ENCODE results near the gene MED15. TPM values are rescaled to one million over a fixed set of nuclear protein-coding genes. Genes with fewer than 3 reads are reported as not detected.
"Not testable (repeated sequence)": the region's sequence is repeated elsewhere in the genome, so short reads cannot be mapped to it uniquely, and the experiment has no call there.

The MED15 gene
- polyA plus RNA-seq, 4 donors: 38.6 to 49.3 (median 42.8) TPM

DNA sequence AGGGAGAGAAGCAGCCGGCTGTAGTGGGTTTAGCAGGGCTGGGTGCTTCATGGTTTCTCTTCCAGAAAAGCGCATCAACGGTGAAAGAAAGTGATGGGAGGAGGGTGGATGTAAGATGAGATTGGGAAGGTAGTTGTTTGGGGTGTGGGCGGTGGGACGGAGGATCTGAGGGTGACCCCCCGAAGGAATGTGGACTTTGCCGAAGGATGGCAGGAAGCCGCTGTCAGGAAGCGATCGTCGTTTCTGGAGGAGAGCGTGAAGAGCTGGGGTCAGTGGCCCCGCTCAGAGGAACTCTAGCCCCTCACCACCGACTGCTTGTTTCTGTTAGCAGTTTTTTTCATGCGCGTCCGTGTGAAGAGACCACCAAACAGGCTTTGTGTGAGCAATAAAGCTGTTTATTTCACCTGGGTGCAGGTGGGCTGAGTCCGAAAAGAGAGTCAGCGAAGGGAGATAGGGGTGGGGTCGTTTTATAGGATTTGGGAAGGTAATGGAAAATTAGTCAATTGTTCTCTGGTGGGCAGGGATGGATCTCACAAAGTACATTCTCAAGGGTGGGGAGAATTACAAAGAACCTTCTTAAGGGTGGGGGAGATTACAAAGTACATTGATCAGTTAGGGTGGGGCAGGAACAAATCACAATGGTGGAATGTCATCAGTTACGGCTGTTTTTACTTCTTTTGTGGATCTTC lies 801 bp downstream of the MED15 start:
- DNase-seq (ENCODE audit: low read depth in 4 of 4, low spot score in 3 of 4): not testable (repeated sequence)

DNA sequence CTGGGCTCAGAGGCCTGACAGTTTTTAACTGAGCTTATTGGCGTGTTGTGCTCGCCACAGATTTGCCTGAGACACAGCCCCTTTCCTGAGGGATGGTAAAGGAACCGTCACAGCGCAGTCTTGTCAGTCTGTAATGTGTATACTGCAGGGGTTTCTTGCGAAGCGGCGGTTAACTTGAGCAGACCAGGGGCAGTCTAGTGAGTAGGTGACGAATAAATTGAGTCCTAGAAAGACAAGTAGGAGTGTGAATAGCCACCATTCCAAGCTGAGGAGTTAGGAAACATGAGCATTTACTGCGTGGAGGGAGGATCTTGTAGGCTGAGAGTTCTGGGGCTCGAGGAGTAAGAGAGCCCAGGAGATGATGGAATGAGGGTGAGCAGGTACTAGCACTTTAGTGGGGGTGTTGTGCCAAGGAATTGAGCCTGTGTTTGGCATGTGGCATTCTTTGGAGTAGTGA lies 1.4 kb downstream of the MED15 start:
- DNase-seq (ENCODE audit: low read depth in 4 of 4, low spot score in 3 of 4): no peak

DNA sequence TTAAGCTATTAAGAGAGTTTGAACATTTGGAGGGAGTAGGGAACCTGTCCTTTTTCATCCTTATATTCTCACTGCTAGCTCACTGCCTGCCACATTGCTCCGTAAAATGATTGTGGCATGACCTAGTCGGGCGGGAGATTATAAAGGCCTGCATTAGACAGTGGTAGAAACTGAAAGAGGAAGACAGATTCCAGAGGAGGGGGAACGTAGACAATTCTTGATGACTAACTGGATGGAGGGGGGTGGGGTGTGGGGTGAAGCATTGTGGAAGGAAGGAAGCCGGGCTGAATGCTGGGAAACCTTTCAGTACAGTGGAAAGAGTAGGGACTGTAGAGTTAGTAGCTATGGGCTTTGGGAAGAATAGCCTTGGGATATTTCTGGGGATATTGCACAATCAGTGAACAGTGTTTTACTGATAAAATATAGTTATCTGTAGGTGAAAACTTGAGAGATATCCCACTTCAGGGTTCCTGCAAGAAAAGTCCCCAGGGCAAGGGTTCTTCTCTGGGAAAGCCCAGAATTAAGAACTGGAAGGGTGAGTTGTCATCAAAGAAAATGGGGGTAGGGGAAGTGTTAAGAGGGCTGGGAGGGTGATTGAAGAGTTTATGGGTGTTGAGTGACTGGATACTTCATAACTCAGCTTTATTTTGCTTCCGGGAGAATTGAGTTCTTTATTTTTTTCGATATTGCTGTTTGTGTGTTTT lies 2.1 kb downstream of the MED15 start:
- DNase-seq (ENCODE audit: low read depth in 4 of 4, low spot score in 3 of 4): peak in 1 of 4 donors; percentile 44

DNA sequence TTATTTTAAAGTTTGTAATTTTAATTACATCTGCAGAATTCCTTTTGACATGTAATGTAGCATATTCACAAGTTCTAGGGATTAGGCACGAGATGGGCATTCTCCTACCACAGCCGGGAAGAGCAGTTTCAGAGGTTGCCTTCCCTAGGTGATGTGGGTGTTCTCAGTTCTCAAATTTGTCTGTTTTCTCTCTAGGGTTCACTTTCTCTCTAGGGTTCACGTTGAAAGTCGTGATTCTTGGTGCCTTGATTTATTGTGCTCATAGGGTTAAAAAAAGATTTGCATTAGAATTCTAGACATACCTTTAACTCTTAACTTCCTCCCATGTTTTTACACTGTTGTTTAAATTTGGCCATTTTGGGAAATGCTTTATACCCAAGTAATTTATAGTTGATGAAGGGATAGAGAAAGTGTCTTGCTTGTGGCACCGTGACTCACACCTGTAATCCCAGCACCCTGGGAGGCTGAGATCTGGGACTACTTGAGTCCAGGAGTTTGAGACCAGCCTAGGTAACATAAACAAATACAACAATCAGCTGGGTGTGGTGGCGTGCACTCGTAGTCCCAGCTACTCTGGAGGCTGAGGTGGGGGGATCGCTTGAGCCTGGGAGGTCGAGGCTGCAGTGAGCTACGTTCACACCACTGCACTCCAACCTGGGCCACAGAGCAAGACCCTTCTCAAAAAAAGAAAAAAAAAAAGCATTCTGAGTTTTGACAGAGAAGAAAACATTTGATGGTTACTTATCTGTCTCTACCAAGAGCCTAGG lies 3.6 kb downstream of the MED15 start:
- DNase-seq (ENCODE audit: low read depth in 4 of 4, low spot score in 3 of 4): no peak

DNA sequence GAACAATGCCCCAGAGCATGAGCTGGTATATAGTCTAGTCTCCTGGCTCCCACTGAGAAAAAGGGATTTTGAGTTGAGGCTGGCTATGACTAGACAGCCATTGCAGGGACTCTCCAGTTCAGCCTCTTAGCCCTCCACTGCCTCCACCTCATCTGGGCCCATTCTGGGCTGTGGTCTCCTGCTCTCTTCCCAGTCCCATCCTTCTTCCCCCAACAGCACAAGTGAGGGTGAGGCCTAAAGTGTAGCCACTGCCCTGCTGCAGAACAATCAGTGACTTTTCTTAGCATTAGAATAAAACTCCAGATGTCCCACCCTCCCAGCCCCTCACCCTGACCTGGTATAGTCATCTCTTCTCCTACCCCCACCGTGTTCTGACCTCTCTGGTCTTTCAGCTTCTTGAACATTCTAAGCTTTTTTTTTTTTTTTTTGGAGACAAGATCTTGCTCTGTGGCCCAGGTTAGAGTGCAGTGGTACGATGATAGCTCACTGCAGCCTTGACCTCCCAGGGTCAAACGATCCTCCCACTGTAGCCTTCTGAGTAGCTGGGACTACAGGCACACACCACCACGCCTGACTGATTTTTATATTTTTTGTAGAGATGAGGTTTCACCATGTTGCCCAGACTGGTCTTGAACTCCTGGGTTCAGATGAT lies 4.3 kb downstream of the MED15 start:
- DNase-seq (ENCODE audit: low read depth in 4 of 4, low spot score in 3 of 4): no peak

DNA sequence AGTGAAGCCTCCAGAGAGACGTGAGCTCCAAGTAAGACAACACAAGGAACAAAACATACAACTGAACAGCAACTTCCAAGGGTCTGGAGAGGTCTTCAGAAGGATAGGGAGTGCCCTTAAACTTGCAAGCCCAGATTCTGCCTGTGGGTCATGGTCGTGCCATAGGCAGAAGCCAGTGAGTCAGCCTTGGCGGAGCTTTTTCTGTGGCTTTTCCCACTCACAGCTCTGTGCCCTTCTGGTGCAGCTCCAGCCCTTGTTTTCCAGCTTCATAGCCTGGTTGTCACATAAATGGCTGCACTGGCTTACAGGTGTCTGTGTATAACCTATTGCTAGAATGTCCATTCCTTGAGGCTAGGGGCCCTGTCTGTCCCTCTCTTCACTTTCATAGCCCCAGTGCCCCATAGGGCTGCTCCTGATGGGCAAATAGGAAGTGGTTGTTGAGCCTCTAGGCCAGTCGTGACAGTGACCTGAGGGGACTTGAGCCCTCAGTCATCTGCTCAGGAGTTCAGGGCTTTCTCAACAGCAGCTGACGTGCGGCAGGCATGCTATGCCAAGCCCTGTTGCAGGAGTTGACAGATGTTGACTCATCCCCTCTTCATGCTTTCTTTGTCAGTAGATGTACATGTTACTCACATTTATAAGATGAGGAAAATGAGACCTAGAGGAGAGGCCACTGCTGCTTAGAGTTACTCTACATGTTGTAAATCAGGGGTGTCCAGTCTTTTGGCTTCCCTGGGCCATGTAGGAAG lies 7.4 kb downstream of the MED15 start:
- no peak for DNase-seq (ENCODE audit: low read depth in 4 of 4, low spot score in 3 of 4)

DNA sequence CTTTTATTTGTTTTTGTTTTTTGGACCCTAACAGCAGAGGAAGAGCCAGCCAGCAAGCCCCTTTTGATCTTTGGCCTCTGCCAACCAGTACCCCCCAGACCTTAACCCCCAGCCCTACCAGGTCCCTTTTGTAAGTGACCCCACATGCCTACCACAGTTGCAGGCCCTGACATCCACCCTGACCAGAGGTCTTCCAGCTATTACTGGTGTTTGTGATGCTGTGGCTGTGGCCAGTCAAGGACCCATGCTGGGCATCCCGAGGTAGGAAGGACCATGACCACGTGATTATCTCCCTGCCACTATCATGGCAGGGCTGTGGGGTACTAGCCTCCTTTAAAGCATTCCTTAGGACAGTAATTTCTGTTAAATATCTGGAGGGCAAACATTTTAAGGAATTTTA lies 9.0 kb downstream of the MED15 start:
- no peak for DNase-seq (ENCODE audit: low read depth in 4 of 4, low spot score in 3 of 4)

DNA sequence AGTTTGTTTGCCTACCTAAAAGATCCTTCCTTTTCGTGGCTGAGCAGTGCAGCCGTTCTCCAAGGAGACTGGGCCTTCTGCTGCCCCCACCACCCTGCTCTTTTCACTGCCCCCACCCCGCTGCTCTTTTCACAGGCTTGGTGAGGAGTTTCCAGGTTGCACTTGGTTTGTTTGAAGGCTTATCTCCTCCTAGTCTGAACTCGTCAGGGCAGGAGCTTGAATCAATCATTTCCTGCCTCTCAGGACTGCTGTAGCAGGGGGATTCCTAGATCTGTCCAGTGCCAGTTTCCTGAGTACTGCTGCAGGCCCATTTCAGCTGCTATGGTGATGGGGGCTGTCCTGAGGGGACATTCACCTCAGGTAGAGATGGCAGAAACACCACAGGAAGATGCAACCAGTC lies 10.0 kb downstream of the MED15 start:
- no peak for DNase-seq (ENCODE audit: low read depth in 4 of 4, low spot score in 3 of 4)

DNA sequence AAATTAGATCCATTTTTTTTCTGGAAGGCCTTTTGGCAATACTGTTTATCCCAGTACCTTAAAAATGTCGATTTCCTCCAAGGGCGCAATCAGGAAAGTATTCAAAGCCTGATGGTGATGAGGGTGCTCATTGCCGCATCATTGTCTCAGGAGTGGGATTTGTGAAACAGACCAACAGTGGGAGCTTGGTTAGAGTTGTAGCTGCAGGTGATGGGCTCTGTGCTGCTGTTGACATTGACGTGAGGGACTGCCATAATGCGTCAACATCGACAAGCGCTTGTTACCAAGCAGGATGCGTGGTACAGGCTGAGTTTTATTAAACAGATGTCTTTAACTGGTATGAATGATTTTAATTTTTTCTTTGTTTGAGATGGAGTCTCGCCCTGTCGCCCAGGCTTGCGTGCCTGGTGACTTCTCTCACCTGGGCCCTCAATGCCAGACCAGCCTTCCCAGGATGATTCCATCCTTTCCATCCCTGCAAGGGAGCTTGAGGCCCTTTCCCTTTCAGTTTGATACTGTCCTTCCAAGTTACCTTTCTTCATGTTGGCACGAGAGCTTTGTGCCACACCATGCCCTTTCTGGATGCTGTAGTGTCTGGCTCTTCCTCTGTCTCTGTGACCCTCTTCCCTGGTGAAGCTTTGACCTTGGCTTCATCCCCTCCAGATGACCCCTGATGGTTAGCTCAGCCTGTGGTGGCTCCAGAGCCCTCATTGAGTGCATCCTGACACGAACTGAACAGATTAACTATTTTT lies 10.6 kb downstream of the MED15 start:
- no peak for DNase-seq (ENCODE audit: low read depth in 4 of 4, low spot score in 3 of 4)

DNA sequence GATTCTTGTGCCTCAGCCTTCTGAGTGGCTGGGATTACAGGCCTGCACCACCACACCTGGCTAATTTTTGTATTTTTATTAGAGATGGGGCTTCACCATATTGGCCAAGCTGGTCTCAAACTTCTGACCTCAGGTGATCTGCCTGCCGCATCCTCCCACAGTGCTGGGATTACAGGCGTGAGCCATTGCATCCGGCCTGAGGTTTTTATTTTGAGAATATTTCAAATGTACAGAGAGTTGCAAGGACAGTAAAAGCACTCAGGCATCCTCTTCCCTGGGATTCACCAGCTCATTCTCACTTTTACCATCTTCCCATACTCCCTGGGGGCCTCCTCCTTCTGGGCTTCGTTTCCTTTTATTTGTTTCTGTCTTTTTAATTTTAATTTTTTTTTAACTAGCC lies 12.1 kb downstream of the MED15 start:
- DNase-seq (ENCODE audit: low read depth in 4 of 4, low spot score in 3 of 4): no peak

DNA sequence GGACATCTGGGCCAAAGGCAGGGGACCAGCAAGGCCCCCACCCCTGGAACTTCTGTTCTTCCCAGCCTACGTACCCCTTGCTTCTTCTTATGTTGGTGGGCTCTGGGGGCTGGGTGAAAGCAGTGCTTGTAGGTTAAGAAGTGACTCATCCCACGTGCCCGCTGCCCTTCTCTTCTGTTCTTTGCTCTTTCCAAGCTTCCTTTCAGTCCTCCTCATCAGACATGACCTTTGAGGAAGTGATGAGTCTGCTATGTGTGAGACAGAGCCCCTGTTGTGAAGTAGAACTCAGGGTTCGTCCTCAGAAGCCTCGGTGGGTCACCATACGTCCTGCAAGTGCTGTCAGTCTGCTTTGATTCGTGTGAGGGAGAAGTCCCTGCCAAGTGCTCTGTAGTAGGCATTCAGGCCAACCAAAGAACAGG lies 12.7 kb downstream of the MED15 start:
- DNase-seq (ENCODE audit: low read depth in 4 of 4, low spot score in 3 of 4): no peak

DNA sequence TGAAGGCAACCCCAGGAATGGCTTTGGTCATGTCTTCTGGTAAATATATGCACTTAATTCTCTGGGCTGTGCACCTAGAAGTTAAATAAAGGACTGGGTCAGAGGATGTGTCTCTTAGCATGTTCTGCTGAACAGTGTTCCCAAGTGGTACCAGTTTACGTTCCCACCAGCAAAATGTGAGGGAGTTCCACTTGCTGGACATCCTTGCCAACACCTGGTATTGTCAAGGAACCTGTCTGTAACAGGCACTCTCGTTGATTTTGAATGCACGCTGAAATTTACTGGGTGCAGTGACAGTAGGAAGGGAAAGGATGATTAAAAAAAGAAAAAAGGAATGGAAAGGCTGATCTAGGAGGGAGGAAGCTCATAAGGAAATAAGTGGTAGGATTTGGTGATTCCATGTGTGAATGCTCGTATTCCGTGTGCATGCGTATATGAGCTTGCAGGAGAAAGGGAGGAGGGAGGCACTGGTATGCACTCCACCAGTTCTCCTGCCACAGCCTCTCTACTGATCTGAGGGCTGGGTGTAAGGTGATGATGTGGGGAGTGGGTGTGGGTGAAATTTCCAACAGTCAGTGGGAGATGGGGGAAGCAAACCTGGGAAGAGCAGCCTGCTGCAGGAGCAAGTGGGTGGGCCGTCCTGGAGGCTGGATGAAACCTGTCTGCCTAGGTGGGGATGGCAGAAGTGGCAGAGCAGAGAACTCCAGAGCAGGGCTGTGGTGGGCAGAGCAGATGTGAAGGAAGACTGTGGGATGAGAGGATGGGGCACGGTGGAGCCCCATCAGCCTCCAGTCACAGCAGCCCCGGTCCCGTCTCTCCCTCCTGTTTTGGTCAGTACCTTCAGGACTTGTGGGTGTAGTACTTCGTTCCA lies 15.0 kb downstream of the MED15 start:
- no peak for DNase-seq (ENCODE audit: low read depth in 4 of 4, low spot score in 3 of 4)

DNA sequence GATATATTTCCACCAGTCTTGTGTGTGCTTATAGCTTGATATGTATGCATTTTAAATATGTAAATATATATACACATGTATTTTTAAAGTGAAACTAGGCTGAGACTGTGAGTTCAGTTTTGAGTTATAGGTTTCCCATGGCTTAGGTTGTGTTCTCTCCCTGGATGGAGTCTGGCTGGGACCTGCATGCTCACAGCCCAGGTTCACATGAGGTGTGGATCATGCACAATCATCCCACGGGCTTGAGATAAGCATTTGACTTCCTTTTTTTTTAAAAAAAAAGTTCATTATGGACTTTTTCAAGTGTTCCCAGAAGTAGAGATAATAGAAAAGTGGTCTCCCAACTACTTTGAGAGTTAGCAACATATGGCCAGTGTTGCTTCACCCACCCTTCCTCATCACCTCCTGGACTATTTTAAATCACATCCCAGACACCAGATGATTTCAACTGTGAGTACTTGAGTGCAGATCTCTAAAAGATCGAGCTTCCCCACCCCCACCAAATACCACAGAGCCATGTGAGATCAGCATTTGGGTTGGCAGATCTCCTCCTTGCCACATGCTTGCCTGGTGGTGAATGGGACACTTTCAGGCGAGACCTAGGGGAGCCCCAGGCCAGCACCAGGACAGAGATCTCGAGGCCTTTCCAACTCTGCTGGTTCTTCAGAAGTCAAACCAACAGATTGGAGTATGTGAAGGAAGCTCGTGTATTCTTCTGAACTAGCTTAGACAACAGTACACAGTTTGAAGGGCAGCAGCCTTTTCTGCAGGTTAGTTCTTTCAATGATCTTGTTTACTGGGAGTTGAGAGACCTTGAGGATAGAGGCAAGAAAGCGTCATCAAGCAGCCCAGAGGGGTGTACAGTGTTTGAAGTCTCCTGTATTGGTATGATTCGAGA lies 15.9 kb downstream of the MED15 start:
- DNase-seq (ENCODE audit: low read depth in 4 of 4, low spot score in 3 of 4): no peak

DNA sequence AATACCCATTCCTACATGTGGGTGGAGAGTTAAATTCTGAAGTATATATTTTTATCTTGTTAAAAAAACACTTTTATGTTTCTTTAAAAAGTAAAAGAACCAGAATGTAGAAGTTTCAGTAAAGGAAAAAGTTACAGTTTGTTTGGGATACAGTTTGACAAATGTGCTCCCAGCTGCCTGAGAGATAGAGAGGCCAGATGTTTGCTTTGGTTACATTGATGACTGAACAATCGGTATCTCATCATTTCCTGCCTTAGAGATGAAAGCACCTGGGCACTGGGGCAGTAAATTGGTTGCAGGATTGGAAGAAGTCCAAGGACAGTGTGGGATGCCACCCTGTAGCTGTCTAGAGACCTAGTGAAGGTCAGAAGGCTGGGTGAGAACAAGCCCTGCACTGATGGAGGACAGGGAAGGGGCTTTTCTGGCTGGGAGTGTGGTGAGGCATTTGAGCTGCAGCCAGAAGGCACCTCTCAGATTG lies 16.6 kb downstream of the MED15 start:
- no peak for DNase-seq (ENCODE audit: low read depth in 4 of 4, low spot score in 3 of 4)

DNA sequence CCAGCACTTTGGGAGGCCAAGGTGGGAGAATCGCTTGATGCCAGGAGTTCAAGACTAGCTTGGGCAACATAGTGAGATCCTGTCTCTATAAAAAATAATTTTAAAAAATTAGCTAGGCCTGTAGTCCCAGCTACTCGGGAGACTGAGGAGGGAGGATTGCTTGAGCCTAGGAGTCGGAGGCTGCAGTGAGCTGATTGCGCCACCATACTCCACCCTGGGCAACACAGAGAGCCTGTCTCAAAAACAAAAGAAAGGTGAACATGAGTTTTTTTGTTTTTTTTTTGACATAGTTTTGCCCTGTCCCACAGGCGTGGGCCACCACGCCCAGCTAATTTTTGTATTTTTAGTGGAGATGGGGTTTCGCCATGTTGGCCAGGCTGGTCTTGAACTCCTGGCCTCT lies 17.6 kb downstream of the MED15 start:
- DNase-seq (ENCODE audit: low read depth in 4 of 4, low spot score in 3 of 4): no peak

DNA sequence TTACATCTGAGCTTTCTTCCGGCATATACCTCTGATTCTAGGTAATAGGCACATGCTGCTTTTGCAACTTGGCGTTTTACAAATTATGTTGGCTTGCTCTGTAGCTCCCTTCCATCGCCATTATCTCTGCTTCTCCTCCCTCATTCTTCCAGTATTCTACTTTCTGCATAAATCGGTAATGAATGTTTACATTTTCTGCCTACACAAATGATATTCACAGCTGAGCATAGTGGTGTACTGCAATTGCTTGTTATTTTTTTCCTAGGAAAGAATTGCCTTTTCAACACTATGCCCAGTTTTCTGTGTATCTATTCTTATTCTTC lies 18.9 kb downstream of the MED15 start:
- DNase-seq (ENCODE audit: low read depth in 4 of 4, low spot score in 3 of 4): no peak

DNA sequence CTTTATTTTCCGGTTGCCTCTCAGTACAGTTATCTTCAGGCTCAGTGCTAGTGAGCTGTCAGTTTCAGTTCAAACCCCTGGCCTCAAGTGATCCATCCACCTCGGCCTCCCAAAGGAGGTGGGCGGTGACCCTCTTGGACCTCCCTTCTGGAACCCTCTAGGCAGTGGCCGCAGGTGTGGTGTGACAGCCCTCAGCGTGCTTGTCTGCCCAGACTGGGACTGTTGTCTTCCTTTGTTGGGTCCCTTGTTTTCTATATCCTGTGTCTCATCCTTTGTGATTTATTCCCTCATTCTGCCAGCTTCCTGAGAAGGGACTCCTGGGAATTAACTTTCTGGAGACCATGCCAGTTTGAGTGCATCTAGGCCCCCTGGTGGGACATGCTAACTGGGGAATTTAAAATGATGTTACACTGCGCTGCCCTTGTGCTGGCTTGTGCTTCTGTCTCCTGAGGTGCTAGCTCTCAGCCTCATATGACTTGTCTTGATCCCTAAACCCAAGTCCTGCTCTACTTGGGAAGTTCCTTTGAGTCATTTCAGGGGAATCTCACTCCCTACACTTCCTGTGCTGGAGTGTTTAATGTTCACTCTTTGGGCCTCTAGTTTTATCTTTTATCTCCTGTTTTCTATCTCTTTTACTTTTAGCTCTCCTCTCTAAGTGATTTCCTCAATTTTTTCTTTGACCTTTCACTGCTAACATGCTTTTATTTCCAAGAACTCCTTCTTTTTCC lies 19.4 kb downstream of the MED15 start:
- no peak for DNase-seq (ENCODE audit: low read depth in 4 of 4, low spot score in 3 of 4)
